Stimulated activated CD8-positive, alpha-beta memory T cell treated with anti-CD3 and anti-CD28 coated beads, Interleukin-12 subunit alpha, Interleukin-12 subunit beta, amount 100 ng/mL, for 4 hours (primary cell): ENCODE results near the gene APOBEC4.

ENCODE experiments used
- DNase-seq: peaks from one replicate; pipeline ENCODE4 v3.0.0-alpha.2; 2020; ENCODE audit warnings: low read depth

Gene APOBEC4

DNA sequence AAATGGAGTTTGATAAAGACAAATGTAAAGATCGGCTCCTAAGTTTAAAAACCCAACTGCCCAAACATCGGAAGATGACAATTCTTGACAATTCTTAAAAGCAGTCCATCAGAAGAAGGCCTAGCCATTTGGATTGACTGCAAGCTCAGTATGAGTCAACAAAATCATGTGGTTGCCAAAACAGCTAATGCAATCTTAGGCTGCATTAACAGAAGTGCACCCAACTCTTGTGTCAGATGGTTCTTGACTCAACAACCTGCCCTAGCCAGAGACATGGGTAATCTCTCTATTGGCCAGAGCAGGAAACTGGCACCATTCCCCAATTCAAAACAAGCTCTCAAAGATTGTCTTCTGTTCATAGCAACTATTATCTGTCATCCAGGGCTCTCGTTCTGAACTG is 53.0 kb downstream of the APOBEC4 start:
- no peak for DNase-seq

DNA sequence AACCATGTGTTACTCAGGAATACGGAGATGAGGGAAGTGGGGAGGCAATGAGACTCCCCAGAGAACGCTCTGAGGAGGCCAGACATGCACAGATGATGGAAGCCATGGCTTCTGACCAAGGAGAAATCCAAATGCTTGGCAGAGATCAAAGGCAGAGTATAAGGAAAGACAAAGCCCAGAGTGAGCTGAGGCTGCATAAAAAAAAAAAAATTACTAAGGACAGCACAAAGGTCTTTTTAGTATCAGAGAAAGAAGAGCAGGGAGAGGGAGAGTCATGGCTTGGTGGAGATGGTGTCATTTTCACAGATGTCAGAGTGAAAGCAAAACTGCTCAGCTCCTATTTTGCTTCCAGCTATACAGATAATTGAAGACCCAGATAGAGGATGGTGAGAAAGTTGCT is 54.7 kb downstream of the APOBEC4 start:
- DNase-seq: no peak

- DNase-seq: no peak
These were observed 55.3 kb downstream of the APOBEC4 start for GRCh38 chr1:183597656-183598347.

DNA sequence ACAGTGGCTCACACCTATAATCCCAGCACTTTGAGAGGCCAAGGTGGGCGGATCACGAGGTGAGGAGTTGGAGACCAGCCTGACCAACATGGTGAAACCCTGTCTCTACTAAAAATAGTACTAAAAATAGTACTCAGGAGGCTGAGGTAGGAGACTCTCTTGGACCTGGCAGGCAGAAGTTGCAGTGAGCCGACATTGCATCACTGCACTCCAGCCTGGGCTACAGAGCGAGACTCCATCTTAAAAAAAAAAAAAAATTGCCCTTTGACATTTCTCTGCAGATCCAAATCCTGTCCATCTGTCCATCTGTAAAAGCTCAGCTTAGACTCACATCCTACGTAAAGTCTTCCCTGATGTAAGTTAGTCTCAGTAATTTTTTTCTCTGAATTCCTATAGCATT is 56.6 kb downstream of the APOBEC4 start:
- DNase-seq: no peak
